WTC11 (cell line): ENCODE results near the gene SRPX2. TPM values are rescaled to one million over a fixed set of nuclear protein-coding genes. Genes with fewer than 3 reads are reported as not detected.

Source experiments
- ATAC-seq: fragments of 200-7000 bp; cut with Tn5 transposase; 2 replicates; pipeline ENCODE4 v1.10.0; 2021; ENCODE audit warnings: mild to moderate bottlenecking, moderate library complexity
- CTCF ChIA-PET: fragments of 300-600 bp; sonication (Branson Sonifier 250); formaldehyde crosslinking; loops from one replicate; lab custom pipeline; 2021; ENCODE audit warnings: antibody characterized with exemption; lab: Charles Lee
- POLR2A ChIA-PET: fragments of 350-600 bp; sonication (Branson Sonifier 250); formaldehyde crosslinking; loops from one replicate; lab custom pipeline; 2021; ENCODE audit warnings: antibody characterized with exemption; lab: Charles Lee
- DNase-seq: peaks from one replicate; pipeline ENCODE4 v3.0.0; 2021; ENCODE audit warnings: low spot score
- H3K27ac Mint-ChIP-seq: 2 replicates; pipeline ENCODE4 v1.8.0; 2021; ENCODE audit warnings: mixed read lengths
- H3K27me3 Mint-ChIP-seq: 2 replicates; pipeline ENCODE4 v1.8.0; 2021; ENCODE audit warnings: low read depth, mild to moderate bottlenecking, moderate library complexity, mixed read lengths
- H3K36me3 Mint-ChIP-seq: 2 replicates; pipeline ENCODE4 v1.8.0; 2021; ENCODE audit warnings: mixed read lengths
- H3K4me1 Mint-ChIP-seq: 2 replicates; pipeline ENCODE4 v1.8.0; 2022; ENCODE audit warnings: mixed read lengths
- H3K4me3 Mint-ChIP-seq: 2 replicates; pipeline ENCODE4 v1.8.0; 2021; ENCODE audit warnings: mild to moderate bottlenecking, moderate library complexity, mixed read lengths
- H3K9me3 Mint-ChIP-seq: 2 replicates; pipeline ENCODE4 v1.8.0; 2021; ENCODE audit warnings: mixed read lengths
- CBFB ChIP-seq: sonication (generic); formaldehyde crosslinking; IDR thresholded peaks from 2 replicates; pipeline ENCODE4 v1.8.1; 2022; ENCODE audit warnings: mild to moderate bottlenecking, low read depth, missing genetic modification reagents
- KAT7 ChIP-seq: sonication (generic); formaldehyde crosslinking; IDR thresholded peaks from 2 replicates; pipeline ENCODE4 v1.8.1; 2023; ENCODE audit warnings: missing genetic modification reagents, mild to moderate bottlenecking, borderline replicate concordance
- MLX ChIP-seq: sonication (generic); formaldehyde crosslinking; IDR thresholded peaks from 2 replicates; pipeline ENCODE4 v1.8.1; 2023; ENCODE audit warnings: mild to moderate bottlenecking, missing genetic modification reagents, moderate library complexity
- MYBL2 ChIP-seq: sonication (generic); formaldehyde crosslinking; IDR thresholded peaks from 2 replicates; pipeline ENCODE4 v1.8.1; 2023; ENCODE audit warnings: mild to moderate bottlenecking, moderate library complexity, missing genetic modification reagents
- NR3C1 ChIP-seq: sonication (generic); formaldehyde crosslinking; conservative IDR thresholded peaks from 2 replicates; pipeline ENCODE4 v1.8.1; 2023; ENCODE audit warnings: low read depth, mild to moderate bottlenecking, missing genetic modification reagents
- PRDM15 ChIP-seq: sonication (generic); formaldehyde crosslinking; IDR thresholded peaks from 2 replicates; pipeline ENCODE4 v1.8.0; 2022; ENCODE audit warnings: missing genetic modification reagents
- STAT6 ChIP-seq: sonication (generic); formaldehyde crosslinking; conservative IDR thresholded peaks from 2 replicates; pipeline ENCODE4 v1.8.1; 2023; ENCODE audit warnings: mild to moderate bottlenecking, low read depth, missing genetic modification reagents, moderate library complexity
- TEAD1 ChIP-seq: sonication (generic); formaldehyde crosslinking; IDR thresholded peaks from 2 replicates; pipeline ENCODE4 v1.8.0; 2022; ENCODE audit warnings: mild to moderate bottlenecking, missing genetic modification reagents
- ZNF232 ChIP-seq: sonication (generic); formaldehyde crosslinking; IDR thresholded peaks from 2 replicates; pipeline ENCODE4 v1.8.0; 2022; ENCODE audit warnings: mild to moderate bottlenecking, missing genetic modification reagents
- ZNF512 ChIP-seq: sonication (generic); formaldehyde crosslinking; IDR thresholded peaks from 2 replicates; pipeline ENCODE4 v1.8.1; 2022; ENCODE audit warnings: missing genetic modification reagents, borderline replicate concordance
- total RNA-seq: library from RNA; stranded (reverse); gene quantifications from 3 replicates; pipeline ENCODE4 v1.2.3, GENCODE V29; 2021
- TF ChIP-seq, protein P1 (sequence below): sonication (generic); formaldehyde crosslinking; IDR thresholded peaks from 2 replicates; pipeline ENCODE4 v1.8.1; 2022; ENCODE audit warnings: low read depth, missing genetic modification reagents, borderline replicate concordance
- TF ChIP-seq, protein P2 (sequence below): sonication (generic); formaldehyde crosslinking; IDR thresholded peaks from 2 replicates; pipeline ENCODE4 v1.8.1; 2023; ENCODE audit warnings: mild to moderate bottlenecking, missing genetic modification reagents, borderline replicate concordance
- TF ChIP-seq, protein P3 (sequence below): sonication (generic); formaldehyde crosslinking; IDR thresholded peaks from 2 replicates; pipeline ENCODE4 v1.8.1; 2022; ENCODE audit warnings: mild to moderate bottlenecking, moderate library complexity, missing genetic modification reagents
- TF ChIP-seq, protein P4 (sequence below): sonication (generic); formaldehyde crosslinking; IDR thresholded peaks from 2 replicates; pipeline ENCODE4 v1.8.1; 2022; ENCODE audit warnings: low read depth, mild to moderate bottlenecking, moderate library complexity, missing genetic modification reagents, borderline replicate concordance
- TF ChIP-seq, protein P5 (sequence below): fragments of 250-450 bp; sonication (Bioruptor Pico); IDR thresholded peaks from 2 replicates; pipeline ENCODE4 v1.9.0; 2021; ENCODE audit warnings: moderate library complexity, mild to moderate bottlenecking, inconsistent platforms, borderline replicate concordance

SRPX2 gene
- total RNA-seq, 1 experiment from 2014 or later, result 0.24 TPM

- Mint-ChIP-seq H3K9me3 (no peaks in the 10 kb centered on the region), H3K27me3 (no peaks in the 10 kb centered on the region; the same call in 1 of the 2 replicates), H3K4me1 (no peaks in the 10 kb centered on the region), H3K4me3 (no peak overlapping the region), H3K27ac (no peak overlapping the region), H3K36me3 (no peaks in the 10 kb centered on the region)
- ChIA-PET CTCF (interaction anchor here (3.0 to 7.1 kb wide), 2 partner anchors 15 to 80 kb away, joined by 28 to 167 read pairs; no protein-coding TSS in a partner anchor), POLR2A (no interaction called here)
- ATAC-seq (no peak), DNase-seq (no peak)
- TF ChIP-seq MYBL2 (CRISPR knock-in tag), result no peak
- TF ChIP-seq, protein P1, sequence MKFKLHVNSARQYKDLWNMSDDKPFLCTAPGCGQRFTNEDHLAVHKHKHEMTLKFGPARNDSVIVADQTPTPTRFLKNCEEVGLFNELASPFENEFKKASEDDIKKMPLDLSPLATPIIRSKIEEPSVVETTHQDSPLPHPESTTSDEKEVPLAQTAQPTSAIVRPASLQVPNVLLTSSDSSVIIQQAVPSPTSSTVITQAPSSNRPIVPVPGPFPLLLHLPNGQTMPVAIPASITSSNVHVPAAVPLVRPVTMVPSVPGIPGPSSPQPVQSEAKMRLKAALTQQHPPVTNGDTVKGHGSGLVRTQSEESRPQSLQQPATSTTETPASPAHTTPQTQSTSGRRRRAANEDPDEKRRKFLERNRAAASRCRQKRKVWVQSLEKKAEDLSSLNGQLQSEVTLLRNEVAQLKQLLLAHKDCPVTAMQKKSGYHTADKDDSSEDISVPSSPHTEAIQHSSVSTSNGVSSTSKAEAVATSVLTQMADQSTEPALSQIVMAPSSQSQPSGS (CRISPR knock-in tag), result no peak
- TF ChIP-seq, protein P2, sequence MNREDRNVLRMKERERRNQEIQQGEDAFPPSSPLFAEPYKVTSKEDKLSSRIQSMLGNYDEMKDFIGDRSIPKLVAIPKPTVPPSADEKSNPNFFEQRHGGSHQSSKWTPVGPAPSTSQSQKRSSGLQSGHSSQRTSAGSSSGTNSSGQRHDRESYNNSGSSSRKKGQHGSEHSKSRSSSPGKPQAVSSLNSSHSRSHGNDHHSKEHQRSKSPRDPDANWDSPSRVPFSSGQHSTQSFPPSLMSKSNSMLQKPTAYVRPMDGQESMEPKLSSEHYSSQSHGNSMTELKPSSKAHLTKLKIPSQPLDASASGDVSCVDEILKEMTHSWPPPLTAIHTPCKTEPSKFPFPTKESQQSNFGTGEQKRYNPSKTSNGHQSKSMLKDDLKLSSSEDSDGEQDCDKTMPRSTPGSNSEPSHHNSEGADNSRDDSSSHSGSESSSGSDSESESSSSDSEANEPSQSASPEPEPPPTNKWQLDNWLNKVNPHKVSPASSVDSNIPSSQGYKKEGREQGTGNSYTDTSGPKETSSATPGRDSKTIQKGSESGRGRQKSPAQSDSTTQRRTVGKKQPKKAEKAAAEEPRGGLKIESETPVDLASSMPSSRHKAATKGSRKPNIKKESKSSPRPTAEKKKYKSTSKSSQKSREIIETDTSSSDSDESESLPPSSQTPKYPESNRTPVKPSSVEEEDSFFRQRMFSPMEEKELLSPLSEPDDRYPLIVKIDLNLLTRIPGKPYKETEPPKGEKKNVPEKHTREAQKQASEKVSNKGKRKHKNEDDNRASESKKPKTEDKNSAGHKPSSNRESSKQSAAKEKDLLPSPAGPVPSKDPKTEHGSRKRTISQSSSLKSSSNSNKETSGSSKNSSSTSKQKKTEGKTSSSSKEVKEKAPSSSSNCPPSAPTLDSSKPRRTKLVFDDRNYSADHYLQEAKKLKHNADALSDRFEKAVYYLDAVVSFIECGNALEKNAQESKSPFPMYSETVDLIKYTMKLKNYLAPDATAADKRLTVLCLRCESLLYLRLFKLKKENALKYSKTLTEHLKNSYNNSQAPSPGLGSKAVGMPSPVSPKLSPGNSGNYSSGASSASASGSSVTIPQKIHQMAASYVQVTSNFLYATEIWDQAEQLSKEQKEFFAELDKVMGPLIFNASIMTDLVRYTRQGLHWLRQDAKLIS (CRISPR knock-in tag), result no peak
Measured at GRCh38 chrX:100687546-100687945, 43.5 kb downstream of the SRPX2 start.

DNA sequence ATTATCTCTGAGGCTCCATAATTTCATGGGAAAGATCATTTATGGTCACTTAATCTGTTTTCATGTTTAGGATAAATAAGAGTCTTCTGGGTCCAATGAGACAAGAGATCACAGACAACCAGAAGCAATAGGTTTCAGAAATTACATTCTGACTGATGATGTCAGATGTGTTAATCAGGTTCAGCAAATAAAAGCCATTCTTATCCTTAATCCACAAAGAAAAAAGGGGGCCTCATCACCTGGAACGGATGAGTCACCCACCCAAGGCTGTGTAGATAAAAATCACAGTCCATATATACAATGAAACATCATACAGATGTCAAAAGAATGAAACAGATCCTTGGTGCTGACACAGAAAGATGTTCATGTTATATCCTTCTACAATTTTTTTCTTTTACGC, 51.3 kb downstream of the SRPX2 start:
- ChIA-PET POLR2A (no interaction called here), CTCF (no interaction called here)
- H3K36me3 Mint-ChIP-seq, result no peaks in the 10 kb centered on the region
- ATAC-seq (no peak), DNase-seq (no peak)
- H3K4me1 Mint-ChIP-seq, result no peaks in the 10 kb centered on the region
- H3K4me3 Mint-ChIP-seq, result no peak overlapping the region
- H3K9me3 Mint-ChIP-seq, result no peaks in the 10 kb centered on the region
- H3K27me3 Mint-ChIP-seq, result peaks cover 5% of the 10 kb centered on the region; the same call in 1 of the 2 replicates
- H3K27ac Mint-ChIP-seq, result no peak overlapping the region
- no peak for TF ChIP-seq ZNF512 (CRISPR knock-in tag)
- no peak for TF ChIP-seq MYBL2 (CRISPR knock-in tag)
- no peak for TF ChIP-seq KAT7 (CRISPR knock-in tag)
- TF ChIP-seq MLX (CRISPR knock-in tag), result no peak
- TF ChIP-seq STAT6 (CRISPR knock-in tag), result no peak
- TF ChIP-seq, protein P3, sequence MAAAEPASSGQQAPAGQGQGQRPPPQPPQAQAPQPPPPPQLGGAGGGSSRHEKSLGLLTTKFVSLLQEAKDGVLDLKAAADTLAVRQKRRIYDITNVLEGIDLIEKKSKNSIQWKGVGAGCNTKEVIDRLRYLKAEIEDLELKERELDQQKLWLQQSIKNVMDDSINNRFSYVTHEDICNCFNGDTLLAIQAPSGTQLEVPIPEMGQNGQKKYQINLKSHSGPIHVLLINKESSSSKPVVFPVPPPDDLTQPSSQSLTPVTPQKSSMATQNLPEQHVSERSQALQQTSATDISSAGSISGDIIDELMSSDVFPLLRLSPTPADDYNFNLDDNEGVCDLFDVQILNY (CRISPR knock-in tag), result no peak
- no peak for TF ChIP-seq PRDM15
- no peak for TF ChIP-seq ZNF232 (CRISPR knock-in tag)
- TF ChIP-seq, protein P4, sequence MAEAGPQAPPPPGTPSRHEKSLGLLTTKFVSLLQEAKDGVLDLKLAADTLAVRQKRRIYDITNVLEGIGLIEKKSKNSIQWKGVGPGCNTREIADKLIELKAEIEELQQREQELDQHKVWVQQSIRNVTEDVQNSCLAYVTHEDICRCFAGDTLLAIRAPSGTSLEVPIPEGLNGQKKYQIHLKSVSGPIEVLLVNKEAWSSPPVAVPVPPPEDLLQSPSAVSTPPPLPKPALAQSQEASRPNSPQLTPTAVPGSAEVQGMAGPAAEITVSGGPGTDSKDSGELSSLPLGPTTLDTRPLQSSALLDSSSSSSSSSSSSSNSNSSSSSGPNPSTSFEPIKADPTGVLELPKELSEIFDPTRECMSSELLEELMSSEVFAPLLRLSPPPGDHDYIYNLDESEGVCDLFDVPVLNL (CRISPR knock-in tag), result no peak
- TF ChIP-seq NR3C1, result no peak
- TF ChIP-seq TEAD1, result no peak
- TF ChIP-seq, protein P5, sequence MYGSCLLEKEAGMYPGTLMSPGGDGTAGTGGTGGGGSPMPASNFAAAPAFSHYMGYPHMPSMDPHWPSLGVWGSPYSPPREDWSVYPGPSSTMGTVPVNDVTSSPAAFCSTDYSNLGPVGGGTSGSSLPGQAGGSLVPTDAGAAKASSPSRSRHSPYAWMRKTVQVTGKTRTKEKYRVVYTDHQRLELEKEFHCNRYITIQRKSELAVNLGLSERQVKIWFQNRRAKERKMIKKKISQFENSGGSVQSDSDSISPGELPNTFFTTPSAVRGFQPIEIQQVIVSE (CRISPR knock-in tag), result no peak
- no peak for TF ChIP-seq CBFB (CRISPR knock-in tag)
